ENCODE measurements around the gene HM13.
"Not testable (repeated sequence)": the region's sequence is repeated elsewhere in the genome, so short reads cannot be mapped to it uniquely, and the experiment has no call there.

HM13 gene

GRCh38 chr20:31567380-31567720 lies 53.1 kb downstream of the HM13 start:
- no peak for DNase-seq (ENCODE audit: low read depth)

- DNase-seq (ENCODE audit: low read depth) = no peak
These were observed 53.9 kb downstream of the HM13 start for GRCh38 chr20:31568041-31568731.

GRCh38 chr20:31568773-31569162 lies 54.5 kb downstream of the HM13 start:
- DNase-seq (ENCODE audit: low read depth) = no peak

GRCh38 chr20:31569163-31570020 lies 55.1 kb downstream of the HM13 start:
- no peak for DNase-seq (ENCODE audit: low read depth)

- no peak for DNase-seq (ENCODE audit: low read depth)
These were observed 55.8 kb downstream of the HM13 start for GRCh38 chr20:31570021-31570463.

GRCh38 chr20:31570735-31571617 lies 56.7 kb downstream of the HM13 start:
- no peak for DNase-seq (ENCODE audit: low read depth)

- DNase-seq (ENCODE audit: low read depth) = no peak
These were observed 57.9 kb downstream of the HM13 start for GRCh38 chr20:31572042-31572700.

- DNase-seq (ENCODE audit: low read depth) = peak; percentile 99
These were observed 58.7 kb downstream of the HM13 start for GRCh38 chr20:31572701-31573554.

- DNase-seq (ENCODE audit: low read depth) = no peak
These were observed 59.5 kb downstream of the HM13 start for GRCh38 chr20:31573555-31574321.

- not testable (repeated sequence) for DNase-seq (ENCODE audit: low read depth)
These were observed 60.7 kb downstream of the HM13 start for GRCh38 chr20:31574986-31575385.

GRCh38 chr20:31576751-31577150 lies 62.5 kb downstream of the HM13 start:
- no peak for DNase-seq (ENCODE audit: low read depth)

- DNase-seq (ENCODE audit: low read depth) = no peak
These were observed 63.0 kb downstream of the HM13 start for GRCh38 chr20:31577194-31577593.

- no peak for DNase-seq (ENCODE audit: low read depth)
These were observed 64.4 kb downstream of the HM13 start for GRCh38 chr20:31578448-31579138.

- no peak for DNase-seq (ENCODE audit: low read depth)
These were observed 65.0 kb downstream of the HM13 start for GRCh38 chr20:31579245-31579644.

GRCh38 chr20:31579941-31580651 lies 65.9 kb downstream of the HM13 start:
- not testable (repeated sequence) for DNase-seq (ENCODE audit: low read depth)

- no peak for DNase-seq (ENCODE audit: low read depth)
These were observed 66.5 kb downstream of the HM13 start for GRCh38 chr20:31580706-31581105.

GRCh38 chr20:31581391-31581790 lies 67.1 kb downstream of the HM13 start:
- no peak for DNase-seq (ENCODE audit: low read depth)

- DNase-seq (ENCODE audit: low read depth) = no peak
These were observed 73.5 kb downstream of the HM13 start for GRCh38 chr20:31587545-31588389.
